Activated T-helper 1 cell treated with anti-CD3 and anti-CD28 coated beads, Interleukin-12 subunit alpha, Interleukin-12 subunit beta, Interleukin-2, Interleukin-4 antibody, amounts not matched to agents 30 ng/mL and 10 ng/mL and 1 ng/mL, durations not matched to agents 14 hours and 24 hours and 36 hours (primary cell): ENCODE results near the gene DMRT2. TPM values are rescaled to one million over a fixed set of nuclear protein-coding genes. Genes with fewer than 3 reads are reported as not detected.

Experiments
- total RNA-seq: library from RNA; stranded (reverse); gene quantifications from 2 replicates; pipeline ENCODE4 v1.2.3, GENCODE V29; 2022

DMRT2 gene
- total RNA-seq, 1 donor from 2014 or later, result 1.5 TPM

Other genes starting within 250 kb of the DMRT2 start
- not detected in 2 replicates for gene DMRT1, start 208.7 kb upstream of the DMRT2 start, total RNA-seq
- not detected in 2 replicates for gene DMRT3, start 73.7 kb upstream of the DMRT2 start, total RNA-seq